C4-2B (cell line): ENCODE results near the gene SELPLG.
"Not testable (repeated sequence)": the region's sequence is repeated elsewhere in the genome, so short reads cannot be mapped to it uniquely, and the experiment has no call there.

Source experiments
- H3K27ac ChIP-seq: fragments of 450-650 bp; 2 replicates; pipeline ENCODE4 v1.5.1; 2017
- CTCF ChIP-seq: fragments of 450-650 bp; conservative IDR thresholded peaks from 2 replicates; pipeline ENCODE4 v1.5.1; 2017; ENCODE audit warnings: mild to moderate bottlenecking
- ZFX ChIP-seq: fragments of 450-650 bp; IDR thresholded peaks from 2 replicates; pipeline ENCODE4 v1.6.1; 2017

The SELPLG gene

DNA sequence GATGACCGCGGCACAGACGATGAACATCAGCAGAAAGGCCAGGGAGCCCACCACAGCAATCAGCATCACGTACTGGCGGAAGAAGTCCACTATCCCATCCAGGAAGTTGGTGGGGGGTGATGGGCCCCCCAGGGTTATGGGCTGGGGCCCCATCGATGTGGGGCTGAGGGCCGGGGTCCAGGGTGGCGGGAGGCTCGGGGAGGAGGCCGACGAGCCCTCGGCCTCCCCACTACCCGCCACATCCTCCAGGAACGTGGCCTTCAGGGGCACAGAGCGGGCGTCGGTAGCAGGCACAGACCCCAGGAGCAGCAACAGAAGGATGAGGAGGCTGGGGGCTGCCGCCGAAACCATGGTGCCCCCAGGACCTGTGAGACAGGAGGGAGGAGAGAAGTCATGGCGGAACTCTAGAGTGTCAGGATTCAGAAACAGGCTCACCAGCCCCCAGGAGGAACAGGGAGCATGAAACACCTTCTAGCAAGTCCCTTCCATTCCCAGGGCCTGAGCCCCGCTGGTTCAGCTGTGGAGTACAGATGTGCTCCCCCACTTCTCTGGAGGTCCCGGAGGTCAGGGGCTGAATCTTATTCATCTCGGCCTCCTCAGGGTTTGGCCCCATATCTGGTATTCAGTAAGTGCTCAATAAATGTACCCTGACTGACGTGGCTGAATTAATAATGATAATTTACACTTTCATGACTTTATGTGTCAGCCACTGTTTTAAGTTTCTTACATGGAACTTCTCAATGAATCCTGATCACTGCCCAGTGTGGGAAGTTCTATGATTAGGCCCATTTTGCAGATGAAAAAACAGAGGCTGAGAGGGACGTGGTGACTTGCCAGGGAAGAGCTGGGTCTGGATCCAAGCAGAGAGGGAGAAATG is 41.4 kb downstream of the SELPLG start:
- H3K27ac ChIP-seq, result no peak overlapping the region
- TF ChIP-seq ZFX (no peak), CTCF (no peak)

DNA sequence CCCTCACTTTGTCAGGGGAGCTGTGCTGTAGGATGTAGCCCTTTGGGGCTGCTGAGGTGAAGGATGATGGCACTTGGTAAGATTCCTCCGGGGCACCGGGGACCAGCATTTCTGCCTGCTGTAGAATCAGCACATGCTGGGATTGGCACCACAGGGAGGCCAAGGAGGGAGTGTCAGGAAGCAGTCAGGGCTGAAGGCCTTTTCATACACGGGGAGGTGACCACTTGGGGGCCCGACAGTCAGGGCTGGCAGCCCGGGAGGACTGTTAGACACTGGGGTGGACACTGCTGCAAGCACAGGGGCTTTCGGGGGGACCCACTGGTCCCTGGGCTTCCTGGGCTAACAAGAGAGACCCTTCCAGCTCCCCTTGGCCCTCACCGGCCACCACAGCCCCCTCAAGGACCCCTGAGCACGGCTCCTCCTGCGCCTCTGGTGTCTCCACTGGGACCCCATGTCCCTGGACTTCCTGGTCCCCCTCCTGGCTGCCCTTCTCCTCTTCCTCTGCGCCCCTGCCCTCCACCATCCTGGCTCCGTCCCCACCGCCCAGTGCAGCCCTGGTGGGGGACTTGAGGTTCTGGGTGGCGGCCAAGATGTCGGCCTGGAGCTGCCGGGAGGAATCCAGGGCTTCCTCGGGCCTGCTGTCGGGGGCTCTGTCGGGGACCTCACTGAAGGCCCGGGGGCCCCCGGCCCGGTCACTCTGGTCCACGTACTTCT is 42.3 kb downstream of the SELPLG start:
- TF ChIP-seq ZFX (no peak), CTCF (no peak)
- H3K27ac ChIP-seq, result no peak overlapping the region

- H3K27ac ChIP-seq, result not testable (repeated sequence)
Measured at GRCh38 chr12:108590463-108590862, 43.2 kb downstream of the SELPLG start.

GRCh38 chr12:108589840-108590229 is 43.9 kb downstream of the SELPLG start:
- H3K27ac ChIP-seq, result no peak overlapping the region
- TF ChIP-seq CTCF, result no peak
- no peak for TF ChIP-seq ZFX

DNA sequence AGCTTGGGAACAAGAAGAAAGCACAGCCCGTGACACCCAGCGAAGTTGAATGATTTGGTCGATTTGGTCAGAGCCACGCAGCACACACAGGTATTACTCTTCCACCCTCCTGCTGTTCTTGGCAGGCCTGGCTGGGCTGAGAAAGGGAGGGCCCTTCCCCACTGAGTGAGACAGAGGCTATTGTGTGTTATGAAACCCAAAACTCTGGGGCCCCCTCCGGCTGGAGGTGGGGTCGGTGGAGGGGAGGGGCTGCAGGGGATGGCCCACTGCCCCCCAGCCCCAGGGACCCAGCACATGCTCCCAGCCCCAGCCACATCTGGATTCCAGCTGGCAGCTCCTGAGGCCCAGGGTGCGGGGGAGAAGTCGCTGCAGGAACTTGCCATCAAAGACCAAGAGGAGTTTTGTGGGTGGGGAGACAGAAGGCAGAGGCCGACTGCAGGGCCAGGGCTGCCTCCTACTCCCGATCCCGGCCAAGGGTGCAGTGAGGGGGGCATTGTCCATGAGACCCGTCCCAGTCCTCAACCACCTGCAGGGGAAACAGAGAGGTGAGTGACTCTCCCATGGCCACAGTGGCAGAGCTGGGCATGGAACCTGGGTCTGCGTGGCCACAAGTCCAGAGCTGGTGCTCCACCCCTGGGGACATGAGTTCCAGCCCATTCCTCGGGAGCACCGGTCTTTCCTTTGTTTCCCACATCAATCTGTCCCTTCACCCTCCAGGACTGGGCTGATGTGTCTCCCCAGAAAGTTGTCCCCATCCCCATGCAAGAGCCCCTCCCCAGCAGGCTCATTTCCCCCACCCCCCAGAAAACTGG is 44.5 kb downstream of the SELPLG start:
- TF ChIP-seq ZFX (no peak), CTCF (no peak)
- H3K27ac ChIP-seq, result no peak overlapping the region

GRCh38 chr12:108587826-108588225 is 45.9 kb downstream of the SELPLG start:
- no peak overlapping the region for H3K27ac ChIP-seq
- no peak for TF ChIP-seq CTCF
- no peak for TF ChIP-seq ZFX

DNA sequence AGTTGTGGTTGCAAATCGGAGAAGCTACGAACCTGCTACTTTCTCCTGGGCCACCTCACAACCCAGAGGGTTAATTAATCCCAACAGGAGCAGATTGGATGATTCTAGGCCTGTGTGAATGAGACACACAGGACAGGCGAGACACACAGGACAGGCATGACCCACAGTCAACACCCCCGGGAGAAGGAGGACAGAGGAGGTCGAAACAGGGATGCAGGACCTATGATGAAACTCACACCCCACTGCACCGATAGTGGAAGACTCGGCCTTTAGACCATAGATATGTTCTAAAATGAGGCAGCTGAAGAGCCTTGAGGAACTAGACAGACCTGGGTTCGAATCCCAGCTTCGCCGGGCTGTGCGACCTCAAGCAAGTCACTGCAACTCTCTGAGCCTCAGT is 47.4 kb downstream of the SELPLG start:
- TF ChIP-seq CTCF, result no peak
- no peak for TF ChIP-seq ZFX

More for the DNA sequence above, 47.4 kb downstream of the SELPLG start:
- no peak overlapping the region for H3K27ac ChIP-seq
